Type B pancreatic cell (in vitro differentiated cells): ENCODE measurements around the gene PDZD7. TPM values are rescaled to one million over a fixed set of nuclear protein-coding genes. Genes with fewer than 3 reads are reported as not detected.

Experiments used
- DNase-seq: peaks from one replicate; pipeline ENCODE4 v3.0.0; 2021; ENCODE audit warnings: mixed read lengths; ENCODE audit not compliant: unreplicated experiment; ENCODE audit errors: extremely low spot score
- H3K27ac Mint-ChIP-seq: 2 replicates; pipeline ENCODE4 v1.8.0; 2021; ENCODE audit warnings: mild to moderate bottlenecking, mixed read lengths
- H3K27me3 Mint-ChIP-seq: 2 replicates; pipeline ENCODE4 v1.8.0; 2021; ENCODE audit warnings: mixed read lengths
- H3K36me3 Mint-ChIP-seq: 2 replicates; pipeline ENCODE4 v1.8.0; 2021; ENCODE audit warnings: mixed read lengths
- H3K4me1 Mint-ChIP-seq: one replicate; pipeline ENCODE4 v1.8.0; 2021; ENCODE audit warnings: mixed read lengths; ENCODE audit not compliant: unreplicated experiment
- H3K4me3 Mint-ChIP-seq: 2 replicates; pipeline ENCODE4 v1.8.0; 2021; ENCODE audit warnings: mild to moderate bottlenecking, mixed read lengths
- H3K9me3 Mint-ChIP-seq: 2 replicates; pipeline ENCODE4 v1.8.0; 2021; ENCODE audit warnings: mixed read lengths
- CTCF ChIP-seq: fragments of 200-600 bp; sonication (generic); conservative IDR thresholded peaks from 2 replicates; pipeline ENCODE4 v1.5.0; 2021; ENCODE audit warnings: antibody characterized with exemption, mild to moderate bottlenecking
- total RNA-seq: library from RNA; stranded (reverse); gene quantifications from 2 replicates; pipeline ENCODE4 v1.2.1, GENCODE V29; 2021; ENCODE audit warnings: low replicate concordance

The PDZD7 gene
- total RNA-seq, 1 donor from 2014 or later = 2.0 TPM

- Mint-ChIP-seq H3K36me3 (peaks cover 6% of the 10 kb centered on the region), H3K4me3 (peak overlapping the region; percentile 86), H3K27me3 (no peaks in the 10 kb centered on the region), H3K27ac (peak overlapping the region; percentile 77), H3K4me1 (peaks cover 44% of the 10 kb centered on the region), H3K9me3 (no peaks in the 10 kb centered on the region)
- peak; percentile 55 for DNase-seq
- TF ChIP-seq CTCF = no peak
Measured at GRCh38 chr10:100970076-100970913, 60.6 kb downstream of the PDZD7 start.

- peaks cover 9% of the 10 kb centered on the region for H3K36me3 Mint-ChIP-seq
- peak within 1 kb of the TSS; percentile 77 for H3K27ac Mint-ChIP-seq
- H3K4me1 Mint-ChIP-seq = peaks cover 44% of the 10 kb centered on the region
- no peaks in the 10 kb centered on the region for H3K27me3 Mint-ChIP-seq
- TF ChIP-seq CTCF = peak; percentile 91
- DNase-seq = peak; percentile 78
- no peaks in the 10 kb centered on the region for H3K9me3 Mint-ChIP-seq
- H3K4me3 Mint-ChIP-seq = peak within 1 kb of the TSS; percentile 86
Measured at GRCh38 chr10:100969187-100970075, 61.5 kb downstream of the PDZD7 start, which contains the start of gene SEMA4G. SEMA4G (plus strand) TSS chr10:100969504; CDS start chr10:100972913, 3,409 bp downstream.

GRCh38 chr10:100968863-100969186 lies 62.1 kb downstream of the PDZD7 start:
- no peak for TF ChIP-seq CTCF
- Mint-ChIP-seq H3K36me3 (peaks cover 9% of the 10 kb centered on the region), H3K4me3 (peak overlapping the region; percentile 86), H3K27me3 (no peaks in the 10 kb centered on the region), H3K27ac (peak overlapping the region; percentile 33), H3K9me3 (no peaks in the 10 kb centered on the region), H3K4me1 (peaks cover 44% of the 10 kb centered on the region)
- DNase-seq = no peak

GRCh38 chr10:100968062-100968736 lies 62.7 kb downstream of the PDZD7 start:
- no peaks in the 10 kb centered on the region for H3K27me3 Mint-ChIP-seq
- peak overlapping the region; percentile 33 for H3K27ac Mint-ChIP-seq
- H3K9me3 Mint-ChIP-seq = no peaks in the 10 kb centered on the region
- H3K36me3 Mint-ChIP-seq = peaks cover 6% of the 10 kb centered on the region
- no peak for DNase-seq
- peak overlapping the region; percentile 86 for H3K4me3 Mint-ChIP-seq
- H3K4me1 Mint-ChIP-seq = peaks cover 40% of the 10 kb centered on the region
- TF ChIP-seq CTCF = no peak

- no peaks in the 10 kb centered on the region for H3K27me3 Mint-ChIP-seq
- H3K4me1 Mint-ChIP-seq = peaks cover 35% of the 10 kb centered on the region
- DNase-seq = no peak
- H3K4me3 Mint-ChIP-seq = no peak overlapping the region
- no peaks in the 10 kb centered on the region for H3K9me3 Mint-ChIP-seq
- H3K36me3 Mint-ChIP-seq = peaks cover 9% of the 10 kb centered on the region
- H3K27ac Mint-ChIP-seq = no peak overlapping the region
- no peak for TF ChIP-seq CTCF
Measured at GRCh38 chr10:100967332-100967731, 63.6 kb downstream of the PDZD7 start.
